ENCODE results near the gene ADK.

ADK gene

DNA sequence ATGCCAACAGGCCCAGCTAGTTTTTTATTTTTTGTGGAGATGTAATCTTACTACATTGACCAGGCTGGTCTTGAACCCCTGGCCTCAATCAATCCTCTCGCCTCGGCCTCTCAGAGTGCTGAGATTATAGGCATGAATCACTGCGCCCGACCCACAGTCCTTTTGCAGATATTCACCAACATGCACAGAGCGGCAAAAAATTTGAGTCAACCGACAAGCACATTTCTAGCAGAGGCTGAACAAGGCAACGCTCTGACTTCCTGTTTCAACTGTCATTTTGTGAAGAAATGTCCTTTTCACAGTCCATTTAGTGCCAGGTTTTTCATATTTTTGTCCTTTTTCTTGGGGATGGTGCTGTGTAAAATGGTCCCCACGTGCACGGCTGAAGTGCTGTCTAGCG lies 604.3 kb downstream of the ADK start:
- DNase-seq, result no peak

All from 8988T (cell line).